Adrenal gland (tissue), 12 donors: ENCODE results near the gene CES2. TPM values are rescaled to one million over a fixed set of nuclear protein-coding genes. Genes with fewer than 3 reads are reported as not detected.
"Not testable (repeated sequence)": the region's sequence is repeated elsewhere in the genome, so short reads cannot be mapped to it uniquely, and the experiment has no call there.

Source experiments
- DNase-seq, 7 donors: peaks; one replicate each; pipeline ENCODE4 v3.0.0-alpha.2; 2019 to 2020
- H3K27ac ChIP-seq, 5 donors: fragments of 200-600 bp; sonication (generic) in 4 of 5; 1 replicate in 3 of 5; 2 replicates in 2 of 5; pipeline versions ENCODE4 v1.5.1 to v1.8.0; 2016 to 2020; ENCODE audit warnings: mild to moderate bottlenecking in 1 of 5
- H3K27me3 ChIP-seq: fragments of 200-600 bp; 2 replicates; pipeline ENCODE4 v1.8.0; 2021
- H3K36me3 ChIP-seq, 2 donors: fragments of 200-600 bp; replicated peaks in 1 of 2; 1 replicate in 1 of 2; 2 replicates in 1 of 2; pipeline versions ENCODE4 v1.5.1 to v1.8.0; 2018 to 2022
- H3K4me1 ChIP-seq, 2 donors: fragments of 200-600 bp; replicated peaks in 1 of 2; 1 replicate in 1 of 2; 2 replicates in 1 of 2; pipeline versions ENCODE4 v1.5.1 to v1.8.0; 2018 to 2021
- H3K4me3 ChIP-seq, 4 donors: fragments of 200-600 bp; sonication (generic) in 3 of 4; one replicate each; pipeline ENCODE4 v1.5.1; 2016 to 2018
- H3K9me3 ChIP-seq, 3 donors: fragments of 200-600 bp; sonication (generic) in 1 of 3; replicated peaks in 1 of 3; 1 replicate in 2 of 3; 2 replicates in 1 of 3; pipeline versions ENCODE4 v1.5.1 to v1.8.0; 2016 to 2021
- CTCF ChIP-seq, 6 experiments: fragments of 450-650 bp in 4 of 6; fragments of 200-600 bp in 2 of 6; sonication (generic) in 1 of 6; IDR thresholded peaks; 1 replicate in 5 of 6; 2 replicates in 1 of 6; pipeline versions ENCODE4 v1.5.1 to v1.8.0; 2016 to 2021; ENCODE audit warnings: antibody characterized with exemption in 6 of 6, mild to moderate bottlenecking in 2 of 6, moderate library complexity in 1 of 6
- POLR2A ChIP-seq, 2 donors: fragments of 450-650 bp; IDR thresholded peaks; one replicate each; pipeline ENCODE4 v1.6.1; 2017; ENCODE audit warnings: antibody characterized with exemption in 2 of 2, mild to moderate bottlenecking in 2 of 2, moderate library complexity in 1 of 2
- WGBS, 4 donors: extraction: QIAGEN DNeasy Blood & Tissue Kit in 2 of 4; methylation state at CpG; one replicate each; pipeline versions ENCODE4 v1.1.5 to v1.1.7; 2013 to 2017; 5-methylcytosine and 5-hydroxymethylcytosine counted together
- intact Hi-C, 2 donors: fragments of 100-400 bp; cut with DNase I; formaldehyde crosslinking; loops; one replicate each; pipeline versions ENCODE4 v1.14.1 to v1.15.0; 2022 to 2023
- polyA plus RNA-seq, 3 donors: library from polyadenylated mRNA; stranded (reverse); fragments of 200-250 nt in 2 of 3; fragments of 350-450 nt in 1 of 3; fragmentation: Illumina TruSeq in 1 of 3; extraction: RNeasy Lipid Tissue Mini Kit (QIAGEN cat#74804) in 1 of 3; gene quantifications; one replicate each; pipeline ENCODE4 v1.2.3, GENCODE V29; 2013 to 2014
- total RNA-seq, 9 donors: library from RNA; depleted of rRNA in 4 of 9; stranded (reverse); fragments of >200 nt in 4 of 9; fragments of 120-200 nt in 1 of 9; fragmentation: NEBNext Ultra II Directional in 1 of 9; extraction: Animal tissue kit (Norgen Biotek cat#: 25700) in 1 of 9; gene quantifications; one replicate each; pipeline versions ENCODE4 v1.1.0 to v1.2.4, GENCODE V29; 2013 to 2023
- donor health status: healthy with polysubstance abuse.
- donor health status: Bipolar disorder and iron deficiency.
- donor health status: DM: yes; HTN: yes; CAD: no.
- donor health status: DM: no; HTN: no; CAD: no.
- donor health status: DM: no; HTN: no; CAD: no.
- donor health status: DM: yes; HTN: yes; CAD: no.

CES2 gene
- total and polyA plus RNA-seq, 12 donors, result 25.6 to 133 (median 85.3) TPM

GRCh38 chr16:66984892-66985311, 49.6 kb downstream of the CES2 start:
- Histone ChIP-seq H3K36me3 (no peaks in the 10 kb centered on the region), H3K4me3 (no peak overlapping the region), H3K9me3 (no peaks in the 10 kb centered on the region), H3K4me1 (no peaks in the 10 kb centered on the region), H3K27me3 (no peaks in the 10 kb centered on the region), H3K27ac (no peak overlapping the region)
- TF ChIP-seq CTCF (IDR thresholded peaks at IDR 0.05), result no peak
- TF ChIP-seq POLR2A (IDR thresholded peaks at IDR 0.05), result no peak
- no peak for DNase-seq
- intact Hi-C loops, result no loop called here
- 77 to 92% (median 87%) methylated on average over 2 to 4 of the region's 4 CpGs for WGBS, 4 donors

- TF ChIP-seq CTCF (IDR thresholded peaks at IDR 0.05), result no peak
- Histone ChIP-seq H3K9me3 (no peaks in the 10 kb centered on the region), H3K36me3 (no peaks in the 10 kb centered on the region), H3K4me1 (no peaks in the 10 kb centered on the region), H3K27me3 (no peaks in the 10 kb centered on the region), H3K27ac (no peak overlapping the region), H3K4me3 (no peak overlapping the region)
- intact Hi-C loops, result no loop called here
- 90 to 96% (median 92%) methylated on average over 6 of the region's 6 CpGs for WGBS, 4 donors
- no peak for DNase-seq
Observed at GRCh38 chr16:66986559-66986958, 51.2 kb downstream of the CES2 start.

- Histone ChIP-seq H3K27me3 (no peaks in the 10 kb centered on the region), H3K36me3 (no peaks in the 10 kb centered on the region), H3K9me3 (no peaks in the 10 kb centered on the region), H3K4me3 (no peak within 1 kb of the TSS), H3K27ac (no peak within 1 kb of the TSS), H3K4me1 (no peaks in the 10 kb centered on the region)
- peak; percentile 31 to 83 (median 69) for DNase-seq
- WGBS, 4 donors, result 56 to 77% (median 65%) methylated on average over 8 to 11 of the region's 11 CpGs
- intact Hi-C loops, result no loop called here
- TF ChIP-seq POLR2A (IDR thresholded peaks at IDR 0.05) (no peak), CTCF (IDR thresholded peaks at IDR 0.05) (no peak)
Observed at GRCh38 chr16:66988197-66988788, 53.0 kb downstream of the CES2 start, which contains the start of gene CES4A. Gene CES4A (plus strand): TSS chr16:66988589. CDS start chr16:66988773, 184 bp downstream.

GRCh38 chr16:66991545-66992077, 56.3 kb downstream of the CES2 start:
- no peak for DNase-seq
- no peaks in the 10 kb centered on the region for H3K36me3 ChIP-seq

GRCh38 chr16:66993558-66993957, 58.2 kb downstream of the CES2 start:
- H3K36me3 ChIP-seq, H3K4me3 ChIP-seq, H3K9me3 ChIP-seq, H3K4me1 ChIP-seq, H3K27ac ChIP-seq, H3K27me3 ChIP-seq, DNase-seq, intact Hi-C loops: not testable (repeated sequence)
- WGBS, 4 donors, result 89 to 91% (median 91%) methylated on average over 11 to 12 of the region's 12 CpGs

More at GRCh38 chr16:66991545-66992077, 56.3 kb downstream of the CES2 start:
- 57 to 83% (median 63%) methylated on average over 2 of the region's 2 CpGs for WGBS, 4 donors
- no peak for TF ChIP-seq CTCF (IDR thresholded peaks at IDR 0.05)
- no peak for TF ChIP-seq POLR2A (IDR thresholded peaks at IDR 0.05)
- Histone ChIP-seq H3K9me3 (no peaks in the 10 kb centered on the region), H3K4me3 (no peak overlapping the region), H3K27me3 (no peaks in the 10 kb centered on the region), H3K4me1 (no peaks in the 10 kb centered on the region), H3K27ac (no peak overlapping the region)
- intact Hi-C loops, result no loop called here
